Cardiac fibroblast (primary cell): Measurements from ENCODE around the gene RAB22A.

Source experiments
- DNase-seq, 2 donors: peaks; one replicate each; pipeline versions ENCODE4 v3.0.0 to v3.0.0-alpha.2; 2010; ENCODE audit warnings: low read depth in 2 of 2
- H3K4me3 ChIP-seq, 2 donors: replicated peaks in 1 of 2; 1 replicate in 1 of 2; 2 replicates in 1 of 2; pipeline ENCODE4 v1.5.1; 2011; ENCODE audit warnings: low read depth in 2 of 2, low read length in 2 of 2, mild to moderate bottlenecking in 2 of 2, moderate library complexity in 1 of 2
- CTCF ChIP-seq: IDR thresholded peaks from one replicate; pipeline ENCODE4 v1.5.1; 2011; ENCODE audit warnings: low read depth, mild to moderate bottlenecking, low read length, inconsistent platforms

Gene RAB22A

GRCh38 chr20:58394801-58395200 is 85.3 kb downstream of the RAB22A start:
- TF ChIP-seq CTCF, result no peak
- H3K4me3 ChIP-seq, result no peak overlapping the region
- DNase-seq, result no peak

GRCh38 chr20:58395604-58396003 is 86.1 kb downstream of the RAB22A start:
- no peak for DNase-seq
- no peak for TF ChIP-seq CTCF
- H3K4me3 ChIP-seq, result no peak overlapping the region

- no peak for DNase-seq
- no peak overlapping the region for H3K4me3 ChIP-seq
- TF ChIP-seq CTCF, result no peak
Measured at GRCh38 chr20:58397429-58397828, 87.9 kb downstream of the RAB22A start.

GRCh38 chr20:58398254-58398653 is 88.7 kb downstream of the RAB22A start:
- no peak overlapping the region for H3K4me3 ChIP-seq
- DNase-seq, result no peak
- no peak for TF ChIP-seq CTCF

GRCh38 chr20:58399926-58400325 is 90.4 kb downstream of the RAB22A start:
- no peak for DNase-seq
- no peak overlapping the region for H3K4me3 ChIP-seq
- no peak for TF ChIP-seq CTCF

GRCh38 chr20:58401162-58401561 is 91.6 kb downstream of the RAB22A start:
- DNase-seq, result no peak
- no peak for TF ChIP-seq CTCF
- H3K4me3 ChIP-seq, result no peak overlapping the region

GRCh38 chr20:58402305-58402704 is 92.8 kb downstream of the RAB22A start:
- H3K4me3 ChIP-seq, result no peak overlapping the region
- no peak for TF ChIP-seq CTCF
- no peak for DNase-seq
